ENCODE measurements around the gene MEX3D.
"Not testable (repeated sequence)": the region's sequence is repeated elsewhere in the genome, so short reads cannot be mapped to it uniquely, and the experiment has no call there.

MEX3D gene

DNA sequence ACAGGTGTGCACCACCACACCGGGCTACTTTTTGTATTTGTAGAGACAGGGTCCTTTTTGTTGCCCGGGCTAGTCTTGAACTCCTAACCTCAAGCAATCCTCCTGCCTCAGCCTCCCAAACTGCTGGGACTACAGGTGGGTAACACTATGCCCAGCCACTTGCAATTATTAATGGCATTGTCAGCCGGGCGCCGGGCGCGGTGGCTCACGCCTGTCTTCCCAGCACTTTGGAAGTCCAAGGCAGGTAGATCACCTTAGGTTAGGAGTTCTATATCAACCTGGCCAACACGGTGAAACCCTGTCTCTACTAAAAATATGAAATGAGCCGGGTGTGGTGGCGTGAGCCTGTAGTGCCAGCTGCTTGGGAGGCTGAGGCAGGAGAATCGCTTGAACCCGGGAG, 2.7 kb upstream of the MEX3D start:
- DNase-seq = no peak

DNA sequence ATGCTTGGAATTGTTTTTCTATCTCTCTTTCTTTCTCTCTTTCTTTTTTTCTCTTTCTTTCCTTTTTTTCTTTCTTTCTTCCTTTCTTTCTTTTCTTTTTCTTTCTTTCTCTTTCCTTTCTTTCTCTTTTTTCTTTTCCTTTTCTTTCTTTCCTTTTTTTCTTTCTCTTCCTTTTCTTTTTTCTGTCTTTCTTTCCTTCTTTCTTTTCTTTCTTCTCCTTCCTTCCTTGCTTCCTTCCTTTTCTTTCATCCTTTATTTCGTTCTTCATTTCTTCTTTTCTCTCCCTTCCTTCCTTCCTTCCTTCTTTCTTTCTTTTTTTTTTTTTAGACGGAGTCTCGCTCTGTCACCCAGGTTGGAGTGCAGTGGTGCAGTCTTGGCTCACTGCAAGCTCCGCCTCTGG, 1.9 kb upstream of the MEX3D start:
- no peak for DNase-seq

DNA sequence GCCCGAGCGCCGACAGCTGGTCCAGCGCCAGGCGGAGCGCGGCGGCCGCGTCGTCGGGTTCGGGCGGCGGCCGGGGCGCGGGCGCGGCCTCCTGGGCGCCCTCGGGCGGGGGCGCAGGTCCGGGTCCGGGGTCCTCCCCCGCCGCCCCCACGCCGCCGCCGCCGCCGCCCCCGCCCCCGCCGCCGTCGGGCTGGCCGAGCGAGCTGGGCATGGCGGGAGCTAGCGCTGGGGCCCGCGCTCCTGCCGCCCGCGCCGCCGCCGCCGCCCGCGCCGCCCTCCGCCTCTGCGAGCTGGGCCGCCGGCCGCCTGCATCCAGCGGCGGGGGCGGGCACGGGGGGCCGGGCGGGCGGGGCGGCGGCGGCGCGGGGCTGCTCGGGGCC, 287 bp downstream of the MEX3D start:
- no peak for DNase-seq

- DNase-seq = no peak
Observed at GRCh38 chr19:1567116-1567847, 843 bp downstream of the MEX3D start.

- no peak for DNase-seq
Observed at GRCh38 chr19:1566392-1567115, 1.6 kb downstream of the MEX3D start.

DNA sequence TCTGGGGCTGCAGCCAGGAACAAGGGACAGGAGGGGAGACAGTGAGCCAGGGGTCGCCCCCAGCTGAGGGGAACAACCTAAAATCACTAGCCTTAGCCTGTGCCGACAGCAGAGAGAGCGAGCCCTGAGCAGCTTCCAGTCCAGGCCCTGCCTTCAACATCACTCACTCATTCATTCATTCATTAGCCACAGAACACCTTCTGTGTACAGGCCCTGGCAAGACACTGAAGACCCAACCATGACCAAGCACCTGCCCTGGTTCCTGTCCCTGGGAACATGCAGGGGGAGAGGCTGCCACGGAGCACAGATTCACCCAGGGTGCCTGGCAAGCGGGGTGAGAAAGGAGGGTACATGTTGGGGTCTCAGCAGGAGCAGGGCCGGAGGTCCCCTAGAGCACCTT, 4.9 kb downstream of the MEX3D start:
- no peak for DNase-seq

DNA sequence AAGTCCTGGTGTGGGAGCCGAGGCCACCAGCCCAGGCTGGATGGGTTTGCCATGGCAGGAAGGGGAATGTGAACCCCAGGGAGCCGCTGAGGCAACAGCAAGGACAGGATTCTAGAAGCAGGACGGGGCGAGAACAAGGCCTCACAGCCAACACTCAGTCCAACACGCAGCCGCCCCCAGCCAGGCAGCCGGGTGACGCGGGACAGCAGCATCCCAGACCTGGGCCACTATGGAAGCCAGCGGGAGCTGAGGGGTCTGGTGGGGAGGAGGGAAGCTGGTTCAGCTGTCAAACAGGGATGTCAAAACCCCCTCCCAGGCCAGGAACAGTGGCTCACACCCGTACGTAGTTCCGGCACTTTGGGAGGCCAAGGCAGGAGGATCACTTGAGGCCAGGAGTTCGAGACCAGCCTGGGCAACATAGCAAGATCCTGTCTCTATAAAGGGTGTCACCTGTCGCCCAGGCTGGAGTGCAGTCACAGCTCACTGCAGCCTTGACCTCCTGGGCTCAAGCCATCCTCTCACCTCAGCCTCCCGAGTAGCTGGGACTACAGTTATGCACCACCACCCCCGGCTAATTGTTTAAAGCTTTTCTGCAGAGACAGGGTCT, 6.8 kb downstream of the MEX3D start:
- DNase-seq = no peak

DNA sequence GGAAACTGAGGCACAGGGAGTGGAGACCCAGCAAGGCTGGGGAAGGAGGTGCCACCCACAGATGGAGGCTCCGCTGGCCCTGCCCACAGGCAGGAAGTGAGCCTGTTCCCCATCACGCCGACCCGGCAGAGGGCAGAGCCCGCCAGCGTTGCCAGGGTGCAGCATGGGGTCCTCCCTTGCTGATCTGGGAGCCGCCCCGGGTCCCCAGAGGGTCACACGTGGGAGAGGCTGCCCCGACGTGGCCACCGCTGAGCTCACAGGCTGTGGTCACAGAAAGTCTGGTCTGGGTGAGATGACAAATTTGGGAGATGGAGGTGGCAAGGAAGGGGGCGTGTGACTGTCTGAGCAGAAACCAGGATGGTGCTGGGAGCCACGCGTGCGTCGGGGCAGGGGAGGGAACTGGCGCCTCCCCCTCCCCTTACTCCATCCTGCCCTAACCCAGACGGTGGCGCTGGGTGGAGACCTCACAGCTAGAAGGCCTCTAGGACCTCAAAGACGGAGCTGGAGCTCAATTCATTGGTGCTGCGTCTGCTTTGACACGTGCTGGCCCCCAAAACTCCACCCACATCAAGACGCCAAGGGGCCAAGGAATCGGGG, 7.7 kb downstream of the MEX3D start:
- no peak for DNase-seq

DNA sequence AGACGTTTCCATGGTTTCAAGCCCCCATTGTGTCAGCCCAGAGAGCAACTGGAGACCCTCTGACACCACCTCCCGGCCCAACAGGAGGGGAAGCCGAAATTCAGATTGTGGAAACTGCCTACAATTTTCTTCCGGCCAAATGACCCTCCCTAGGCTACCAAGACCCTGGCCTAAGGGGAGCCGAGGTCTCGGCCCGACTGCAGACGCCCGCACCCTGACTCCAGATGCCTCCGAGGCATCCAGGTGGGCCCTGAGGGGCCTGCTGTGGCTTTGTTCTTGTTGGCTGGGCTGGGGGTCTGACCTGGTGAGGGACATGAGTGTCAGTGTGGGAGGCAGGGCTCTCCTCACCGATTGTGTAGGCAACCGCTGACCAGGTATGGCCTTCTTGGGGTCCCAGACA, 9.6 kb downstream of the MEX3D start:
- no peak for DNase-seq

- DNase-seq = no peak
Observed at GRCh38 chr19:1556390-1557070, 11.6 kb downstream of the MEX3D start.

DNA sequence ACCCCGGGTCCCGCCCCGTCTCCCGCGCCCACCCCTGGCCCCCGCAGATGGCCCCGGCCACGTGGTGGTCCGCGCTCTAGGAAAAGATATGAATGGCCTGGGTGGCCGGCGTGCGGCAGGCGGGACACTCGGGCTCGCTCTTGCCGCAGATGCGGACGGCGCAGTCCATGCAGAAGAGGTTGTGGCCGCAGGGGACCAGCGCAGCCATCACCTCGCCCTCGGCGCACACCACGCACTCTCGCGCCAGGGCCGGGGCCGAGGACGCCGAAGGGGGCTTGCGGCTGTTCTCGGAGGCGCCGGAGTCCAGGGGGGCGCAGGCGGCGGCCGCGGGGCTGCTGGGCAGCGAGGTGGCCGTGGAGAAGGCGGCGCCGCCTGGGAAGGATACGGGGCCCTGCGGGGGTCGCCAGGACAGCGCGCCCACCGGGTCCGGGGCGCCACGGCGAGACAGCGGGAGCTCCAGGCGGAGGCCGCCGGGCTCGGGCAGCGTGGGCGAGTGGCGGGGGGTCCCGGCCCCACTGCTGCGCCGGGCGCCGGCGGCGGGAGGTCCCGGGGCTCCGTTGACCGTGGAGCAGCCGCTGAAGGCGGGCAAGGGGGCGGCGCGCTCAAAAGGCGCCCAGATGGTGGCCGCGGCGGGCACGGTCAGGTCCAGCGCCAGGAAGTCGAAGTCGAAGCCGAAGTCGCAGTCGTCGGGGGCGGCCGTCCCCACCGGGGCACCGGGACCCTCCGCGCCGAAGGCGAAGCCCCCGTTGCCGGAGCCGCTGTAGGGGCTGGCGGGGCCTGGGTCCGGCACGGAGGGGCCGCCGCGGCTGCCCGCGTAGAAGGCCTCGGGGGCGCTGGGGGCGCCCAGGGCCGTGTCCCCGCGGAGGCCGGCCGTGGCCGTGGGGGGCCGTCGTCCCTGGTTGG, 12.4 kb downstream of the MEX3D start:
- no peak for DNase-seq

- no peak for DNase-seq
Observed at GRCh38 chr19:1554968-1555367, 13.2 kb downstream of the MEX3D start.

DNA sequence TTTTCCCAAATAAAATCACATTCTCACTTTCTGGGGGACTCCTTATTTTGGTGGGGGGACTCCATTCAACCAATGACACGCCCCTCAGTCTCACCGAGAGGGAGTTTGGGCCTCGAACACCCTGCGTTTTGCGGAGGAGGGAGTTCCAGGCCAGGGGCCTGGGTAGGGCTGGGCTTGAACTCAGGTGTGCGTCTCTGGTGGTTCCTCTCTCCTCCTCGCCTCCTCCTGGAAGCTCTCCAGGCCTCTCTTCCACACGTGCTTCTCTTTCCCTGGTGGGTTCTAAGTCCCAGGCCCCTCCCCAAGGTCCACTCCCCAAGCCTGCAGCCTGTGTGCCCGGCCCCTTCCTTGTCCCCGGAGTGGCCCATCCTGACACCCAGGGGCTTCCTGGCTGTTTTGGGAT, 14.7 kb downstream of the MEX3D start:
- no peak for DNase-seq

DNA sequence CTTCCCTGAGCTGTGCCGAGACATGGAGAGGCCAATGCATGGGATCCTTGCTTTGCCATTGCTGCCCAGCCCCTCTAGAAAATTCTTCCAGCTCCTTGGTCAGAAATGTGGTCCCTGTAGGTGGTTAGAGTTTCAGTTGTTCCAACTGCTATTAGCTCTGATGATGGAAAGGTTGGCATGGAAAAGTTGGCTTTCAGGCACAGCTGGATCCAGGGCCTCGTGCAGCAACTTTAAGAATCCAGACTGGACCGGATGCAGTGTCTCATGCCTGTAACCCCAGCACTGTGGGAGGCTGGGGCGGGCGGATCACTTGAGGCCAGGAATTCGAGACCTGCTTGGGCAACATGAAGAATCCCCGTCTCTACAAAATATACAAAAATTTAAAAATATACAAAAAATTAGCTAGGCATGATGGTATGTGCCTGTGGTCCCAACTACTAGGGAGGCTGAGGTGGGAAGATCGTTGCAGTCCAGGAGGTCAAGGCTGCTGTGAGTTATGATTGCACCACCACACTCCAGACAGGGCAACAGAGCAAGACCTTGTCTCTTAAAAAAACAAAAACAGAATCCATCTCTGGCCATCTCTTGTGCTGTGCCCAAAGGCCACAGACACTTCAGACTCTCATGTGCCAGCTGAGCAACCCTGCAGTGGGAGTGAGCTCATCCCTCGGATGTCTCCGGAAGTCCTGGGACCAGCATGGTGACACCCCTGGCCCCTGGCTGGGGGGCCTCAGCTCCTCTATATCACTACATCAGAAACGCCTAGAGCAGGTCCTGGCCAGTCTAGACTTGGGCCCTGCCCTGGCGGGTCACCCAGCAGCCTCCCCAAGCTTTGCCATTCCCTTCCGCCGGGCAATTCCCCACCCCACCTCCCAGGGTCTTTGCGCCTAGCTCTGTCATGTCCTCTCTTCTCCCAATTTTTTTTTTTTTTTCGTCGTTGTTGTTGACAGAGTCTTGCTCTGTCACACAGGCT, 16.8 kb downstream of the MEX3D start:
- no peak for DNase-seq

- no peak for DNase-seq
Observed at GRCh38 chr19:1549332-1549945, 18.7 kb downstream of the MEX3D start.

DNA sequence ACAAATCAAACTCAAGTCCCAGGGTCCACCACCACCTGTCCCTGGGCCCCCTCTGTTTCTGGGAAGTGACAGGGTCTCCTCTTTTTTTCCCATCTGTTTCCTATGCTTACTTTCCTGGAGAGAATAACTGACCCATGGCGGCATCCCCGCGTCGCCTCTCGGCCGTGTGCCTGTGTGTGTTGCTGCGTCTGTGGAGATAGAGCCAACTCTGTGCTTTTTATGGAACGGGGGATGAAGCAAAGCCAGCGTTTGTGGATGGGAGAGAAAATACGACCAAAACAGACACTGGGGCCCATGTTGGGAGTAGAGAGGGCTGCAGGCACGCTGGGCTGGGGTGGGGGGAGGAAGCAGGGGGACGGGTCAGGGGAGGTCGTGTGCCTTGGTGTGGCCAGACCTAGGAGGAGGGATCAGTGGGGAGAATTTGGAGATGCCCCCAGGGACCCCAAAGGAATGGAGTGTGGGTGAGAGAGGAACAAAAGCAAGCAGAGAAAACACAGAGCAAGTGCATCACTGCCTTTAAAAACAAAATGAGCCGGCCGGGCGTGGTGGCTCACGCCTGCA, 27.7 kb downstream of the MEX3D start:
- DNase-seq = no peak

DNA sequence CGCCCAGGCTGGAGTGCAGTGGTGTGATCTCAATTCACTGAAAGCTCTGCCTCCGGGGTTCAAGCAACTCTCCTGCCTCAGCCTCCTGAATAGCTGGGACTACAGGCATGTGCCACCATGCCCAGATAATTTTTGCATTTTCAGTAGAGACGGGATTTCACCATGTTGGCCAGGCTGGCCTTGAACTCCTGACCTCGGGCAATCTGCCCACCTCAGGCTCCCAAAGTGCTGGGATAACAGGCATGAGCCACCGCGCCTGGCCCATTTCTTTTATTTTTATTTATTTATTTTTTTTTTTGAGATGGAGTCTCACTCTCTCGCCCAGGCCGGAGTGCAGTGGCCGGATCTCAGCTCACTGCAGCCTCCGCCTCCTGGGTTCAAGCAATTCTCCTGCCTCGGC, 28.4 kb downstream of the MEX3D start:
- DNase-seq = not testable (repeated sequence)

DNA sequence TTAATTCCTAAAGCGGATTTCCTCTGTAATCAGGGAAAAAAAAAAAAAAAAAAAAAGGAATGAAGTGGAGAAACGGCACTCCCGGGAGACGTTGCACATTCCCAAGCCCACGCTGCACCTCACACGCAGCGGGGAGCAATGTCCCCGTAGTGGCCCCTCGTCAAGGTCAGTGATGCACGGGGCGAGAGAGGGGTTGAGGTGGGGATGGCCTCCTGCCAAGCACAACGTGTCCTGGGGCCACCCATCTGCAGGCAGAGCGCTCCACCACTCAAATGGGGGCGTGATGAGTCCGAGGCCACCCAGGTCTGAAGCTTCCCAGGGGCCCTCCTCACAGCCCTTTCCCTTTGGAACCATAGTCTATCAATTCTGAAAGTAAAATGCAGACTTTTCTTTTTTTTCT, 29.1 kb downstream of the MEX3D start:
- no peak for DNase-seq

DNA sequence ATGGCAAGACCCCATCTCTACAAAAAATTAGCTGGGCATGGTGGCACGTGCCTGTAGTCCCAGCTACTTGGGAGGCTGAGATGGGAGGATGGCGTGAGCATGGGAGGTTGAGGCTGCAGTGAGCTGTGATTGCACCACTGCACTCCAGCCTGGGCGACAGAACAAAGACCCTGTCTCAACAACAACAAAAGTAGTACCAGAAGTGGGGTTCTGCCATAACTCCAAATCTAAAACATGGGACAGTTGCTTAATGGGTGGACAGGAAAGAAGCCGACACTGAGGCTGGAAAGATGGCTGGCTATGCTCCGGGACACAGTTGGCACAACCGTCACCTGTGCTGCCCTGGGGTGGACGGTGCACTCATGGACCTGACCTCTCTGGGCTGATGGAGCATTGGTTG, 32.4 kb downstream of the MEX3D start:
- not testable (repeated sequence) for DNase-seq

GRCh38 chr19:1534972-1535371, 33.2 kb downstream of the MEX3D start:
- DNase-seq = no peak

All from stimulated activated CD4-positive, alpha-beta T cell treated with anti-CD3 and anti-CD28 coated beads, Interleukin-2, amount 100 ng/mL, for 48 hours (primary cell).